ENCODE measurements around the gene GRIP1. TPM values are rescaled to one million over a fixed set of nuclear protein-coding genes. Genes with fewer than 3 reads are reported as not detected.
A peak's percentile ranks its signal among the peaks of the same experiment; 100 is the strongest.

GRIP1 gene
- total RNA-seq, 1 donor from 2014 or later = 9.1 TPM

- H3K4me3 Mint-ChIP-seq (ENCODE audit: unreplicated experiment) = no peak overlapping the region
- no peak for DNase-seq (ENCODE audit: extremely low spot score, unreplicated experiment)
Measured at GRCh38 chr12:66719862-66720261, 41.0 kb upstream of the GRIP1 start.

GRCh38 chr12:66717036-66717673, 38.3 kb upstream of the GRIP1 start:
- Mint-ChIP-seq H3K4me3 (ENCODE audit: unreplicated experiment) (no peak overlapping the region), H3K27ac (ENCODE audit: unreplicated experiment) (no peak overlapping the region), H3K27me3 (ENCODE audit: unreplicated experiment) (peaks cover 7% of the 10 kb centered on the region), H3K9me3 (ENCODE audit: unreplicated experiment) (no peaks in the 10 kb centered on the region), H3K36me3 (ENCODE audit: unreplicated experiment) (no peaks in the 10 kb centered on the region), H3K4me1 (ENCODE audit: unreplicated experiment) (no peaks in the 10 kb centered on the region)
- peak; percentile 19 for TF ChIP-seq CTCF (IDR thresholded peaks at IDR 0.05)
- no peak for DNase-seq (ENCODE audit: extremely low spot score, unreplicated experiment)

More at GRCh38 chr12:66719862-66720261, 41.0 kb upstream of the GRIP1 start:
- TF ChIP-seq CTCF (IDR thresholded peaks at IDR 0.05) = no peak
- H3K4me1 Mint-ChIP-seq (ENCODE audit: unreplicated experiment) = no peaks in the 10 kb centered on the region
- no peak overlapping the region for H3K27ac Mint-ChIP-seq (ENCODE audit: unreplicated experiment)
- no peaks in the 10 kb centered on the region for H3K9me3 Mint-ChIP-seq (ENCODE audit: unreplicated experiment)
- H3K27me3 Mint-ChIP-seq (ENCODE audit: unreplicated experiment) = peaks cover 2% of the 10 kb centered on the region
- no peaks in the 10 kb centered on the region for H3K36me3 Mint-ChIP-seq (ENCODE audit: unreplicated experiment)

GRCh38 chr12:66716522-66716921, 37.6 kb upstream of the GRIP1 start:
- Mint-ChIP-seq H3K27me3 (ENCODE audit: unreplicated experiment) (peaks cover 7% of the 10 kb centered on the region), H3K27ac (ENCODE audit: unreplicated experiment) (no peak overlapping the region), H3K36me3 (ENCODE audit: unreplicated experiment) (no peaks in the 10 kb centered on the region), H3K4me3 (ENCODE audit: unreplicated experiment) (no peak overlapping the region), H3K4me1 (ENCODE audit: unreplicated experiment) (no peaks in the 10 kb centered on the region), H3K9me3 (ENCODE audit: unreplicated experiment) (no peaks in the 10 kb centered on the region)
- TF ChIP-seq CTCF (IDR thresholded peaks at IDR 0.05) = no peak
- no peak for DNase-seq (ENCODE audit: extremely low spot score, unreplicated experiment)

GRCh38 chr12:66714709-66715108, 35.8 kb upstream of the GRIP1 start:
- DNase-seq (ENCODE audit: extremely low spot score, unreplicated experiment) = no peak
- TF ChIP-seq CTCF (IDR thresholded peaks at IDR 0.05) = no peak
- H3K4me1 Mint-ChIP-seq (ENCODE audit: unreplicated experiment) = peaks cover 2% of the 10 kb centered on the region
- H3K27ac Mint-ChIP-seq (ENCODE audit: unreplicated experiment) = no peak overlapping the region
- H3K36me3 Mint-ChIP-seq (ENCODE audit: unreplicated experiment) = no peaks in the 10 kb centered on the region
- H3K4me3 Mint-ChIP-seq (ENCODE audit: unreplicated experiment) = no peak overlapping the region
- peaks cover 9% of the 10 kb centered on the region for H3K27me3 Mint-ChIP-seq (ENCODE audit: unreplicated experiment)
- no peaks in the 10 kb centered on the region for H3K9me3 Mint-ChIP-seq (ENCODE audit: unreplicated experiment)

GRCh38 chr12:66713984-66714383, 35.1 kb upstream of the GRIP1 start:
- Mint-ChIP-seq H3K9me3 (ENCODE audit: unreplicated experiment) (no peaks in the 10 kb centered on the region), H3K36me3 (ENCODE audit: unreplicated experiment) (no peaks in the 10 kb centered on the region), H3K27me3 (ENCODE audit: unreplicated experiment) (peaks cover 15% of the 10 kb centered on the region), H3K4me3 (ENCODE audit: unreplicated experiment) (no peak overlapping the region), H3K4me1 (ENCODE audit: unreplicated experiment) (peaks cover 2% of the 10 kb centered on the region), H3K27ac (ENCODE audit: unreplicated experiment) (no peak overlapping the region)
- DNase-seq (ENCODE audit: extremely low spot score, unreplicated experiment) = no peak
- TF ChIP-seq CTCF (IDR thresholded peaks at IDR 0.05) = no peak
